Liver (tissue), 3 donors: Measurements from ENCODE around the gene PTPRN2.

Source experiments
- ATF3 ChIP-seq: IDR thresholded peaks from 2 replicates; pipeline ENCODE4 v1.6.1; 2016; ENCODE audit warnings: antibody characterized with exemption
- TF ChIP-seq, protein P1 (sequence below): fragments of 150-350 bp; IDR thresholded peaks from 2 replicates; pipeline ENCODE4 v1.5.1; 2017; ENCODE audit warnings: improper control_type of control experiment, low read depth, low read length; ENCODE audit not compliant: missing input control
- donor health status: healthy.
- donor health status: healthy.

GRCh38 chr7:157770716-157771320 is 816.8 kb downstream of the PTPRN2 start:
- no peak for TF ChIP-seq ATF3
- TF ChIP-seq, protein P1, sequence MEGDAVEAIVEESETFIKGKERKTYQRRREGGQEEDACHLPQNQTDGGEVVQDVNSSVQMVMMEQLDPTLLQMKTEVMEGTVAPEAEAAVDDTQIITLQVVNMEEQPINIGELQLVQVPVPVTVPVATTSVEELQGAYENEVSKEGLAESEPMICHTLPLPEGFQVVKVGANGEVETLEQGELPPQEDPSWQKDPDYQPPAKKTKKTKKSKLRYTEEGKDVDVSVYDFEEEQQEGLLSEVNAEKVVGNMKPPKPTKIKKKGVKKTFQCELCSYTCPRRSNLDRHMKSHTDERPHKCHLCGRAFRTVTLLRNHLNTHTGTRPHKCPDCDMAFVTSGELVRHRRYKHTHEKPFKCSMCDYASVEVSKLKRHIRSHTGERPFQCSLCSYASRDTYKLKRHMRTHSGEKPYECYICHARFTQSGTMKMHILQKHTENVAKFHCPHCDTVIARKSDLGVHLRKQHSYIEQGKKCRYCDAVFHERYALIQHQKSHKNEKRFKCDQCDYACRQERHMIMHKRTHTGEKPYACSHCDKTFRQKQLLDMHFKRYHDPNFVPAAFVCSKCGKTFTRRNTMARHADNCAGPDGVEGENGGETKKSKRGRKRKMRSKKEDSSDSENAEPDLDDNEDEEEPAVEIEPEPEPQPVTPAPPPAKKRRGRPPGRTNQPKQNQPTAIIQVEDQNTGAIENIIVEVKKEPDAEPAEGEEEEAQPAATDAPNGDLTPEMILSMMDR, result no peak
